Endothelial cell of umbilical vein (primary cell): Measurements from ENCODE around the gene RAB6B. TPM values are rescaled to one million over a fixed set of nuclear protein-coding genes. Genes with fewer than 3 reads are reported as not detected.

ENCODE experiments used
- BruUV-seq: library from RNA; stranded (reverse); fragments of 400-500 nt; replicated peaks from 2 replicates; lab custom pipeline; 2021; lab: Mats Ljungman, UMichigan
- CTCF ChIA-PET: fragments of 300-600, 350-600 bp; sonication (Branson Sonifier 250); formaldehyde crosslinking; loops from one replicate; lab custom pipeline; 2021; ENCODE audit warnings: antibody characterized with exemption, inconsistent platforms; lab: Charles Lee
- POLR2A ChIA-PET: fragments of 300-600, 350-600 bp; sonication (Branson Sonifier 250); formaldehyde crosslinking; loops from one replicate; lab custom pipeline; 2021; ENCODE audit warnings: antibody characterized with exemption, inconsistent platforms; lab: Charles Lee
- DNase-seq: peaks from one replicate; pipeline ENCODE4 v3.0.0-alpha.2; 2011; ENCODE audit warnings: low read depth, low spot score
- FAIRE-seq: peaks from 2 replicates; lab custom pipeline; 2011; peaks lifted over from hg19 to GRCh38; lab: Jason Lieb, UNC
- H2AFZ ChIP-seq: 2 replicates; pipeline ENCODE4 v1.6.0; 2012; ENCODE audit warnings: low read depth, low read length, control low read depth, inconsistent platforms
- H3K27ac ChIP-seq: 2 replicates; pipeline ENCODE4 v1.5.1; 2011; ENCODE audit warnings: low read depth, mild to moderate bottlenecking, control low read depth, low read length, moderate library complexity; ENCODE audit not compliant: insufficient read depth
- H3K27me3 ChIP-seq, 2 experiments: 2 replicates each; pipeline versions ENCODE4 v1.6.0 to v1.6.1; 2011; ENCODE audit warnings: low read length in 2 of 2, mixed read lengths in 1 of 2; ENCODE audit not compliant: control insufficient read depth in 2 of 2, insufficient read depth in 2 of 2
- H3K36me3 ChIP-seq, 2 experiments: 2 replicates in 1 of 2; 3 replicates in 1 of 2; pipeline ENCODE4 v1.5.1; 2011; ENCODE audit warnings: low read length in 2 of 2, mild to moderate bottlenecking in 1 of 2, moderate library complexity in 1 of 2; ENCODE audit not compliant: control insufficient read depth in 2 of 2, insufficient read depth in 2 of 2; ENCODE audit errors: extremely low read depth in 1 of 2
- H3K4me1 ChIP-seq: 3 replicates; pipeline ENCODE4 v1.5.1; 2011; ENCODE audit warnings: mild to moderate bottlenecking, low read length; ENCODE audit not compliant: control insufficient read depth, insufficient read depth; ENCODE audit errors: extremely low read depth
- H3K4me2 ChIP-seq: 2 replicates; pipeline ENCODE4 v1.6.1; 2011; ENCODE audit warnings: low read length, control low read depth, mixed read lengths; ENCODE audit not compliant: insufficient read depth
- H3K4me3 ChIP-seq, 3 experiments: fragments of 200-600 bp in 1 of 3; sonication (generic), shearing (Covaris generic) in 1 of 3; replicated peaks in 1 of 3; 2 replicates each; pipeline ENCODE4 v1.5.1; 2011 to 2016; ENCODE audit warnings: control low read depth in 3 of 3, low read length in 3 of 3, mild to moderate bottlenecking in 2 of 3, inconsistent platforms in 1 of 3, low read depth in 1 of 3, moderate library complexity in 1 of 3; ENCODE audit not compliant: insufficient read depth in 1 of 3
- H3K79me2 ChIP-seq: 2 replicates; pipeline ENCODE4 v1.6.0; 2012; ENCODE audit warnings: low read length, inconsistent platforms; ENCODE audit not compliant: control insufficient read depth, insufficient read depth
- H3K9ac ChIP-seq: replicated peaks from 2 replicates; pipeline ENCODE3; 2011; ENCODE audit warnings: low read length, control low read depth; ENCODE audit not compliant: insufficient read depth; ENCODE audit errors: extremely low read depth
- H3K9me1 ChIP-seq: replicated peaks from 3 replicates; pipeline ENCODE4 v1.6.0; 2011; ENCODE audit warnings: mild to moderate bottlenecking, low read length; ENCODE audit not compliant: control insufficient read depth, insufficient read depth; ENCODE audit errors: extremely low read depth
- H3K9me3 ChIP-seq: replicated peaks from 2 replicates; pipeline ENCODE4 v1.5.1; 2012; ENCODE audit warnings: low read length, inconsistent platforms; ENCODE audit not compliant: control insufficient read depth, insufficient read depth
- H4K20me1 ChIP-seq: replicated peaks from 2 replicates; pipeline ENCODE3; 2011; ENCODE audit warnings: mild to moderate bottlenecking, low read length; ENCODE audit not compliant: control insufficient read depth, insufficient read depth; ENCODE audit errors: extremely low read depth
- CTCF ChIP-seq, 2 donors: IDR thresholded peaks; 1 replicate in 1 of 2; 2 replicates in 1 of 2; pipeline ENCODE4 v1.5.1; 2011; ENCODE audit warnings: low read length in 2 of 2, mild to moderate bottlenecking in 2 of 2, moderate library complexity in 2 of 2, control low read depth in 1 of 2, inconsistent platforms in 1 of 2, low read depth in 1 of 2; ENCODE audit not compliant: insufficient read depth in 1 of 2; ENCODE audit errors: extremely low read depth in 1 of 2
- EZH2 ChIP-seq: IDR thresholded peaks from 2 replicates; pipeline ENCODE4 v1.6.1; 2012; ENCODE audit warnings: borderline replicate concordance, low read depth, mild to moderate bottlenecking, moderate library complexity, low read length, inconsistent platforms; ENCODE audit not compliant: severe bottlenecking
- FOS ChIP-seq: IDR thresholded peaks from 2 replicates; pipeline ENCODE4 v1.6.1; 2011; ENCODE audit warnings: mild to moderate bottlenecking, low read length, moderate library complexity, borderline replicate concordance; ENCODE audit not compliant: insufficient read depth
- GATA2 ChIP-seq: IDR thresholded peaks from 2 replicates; pipeline ENCODE4 v1.7.0; 2011; ENCODE audit warnings: low read depth, mild to moderate bottlenecking, moderate library complexity, mixed read lengths, low read length; ENCODE audit not compliant: insufficient read length, insufficient read depth
- JUN ChIP-seq: IDR thresholded peaks from 2 replicates; pipeline ENCODE4 v1.6.1; 2011; ENCODE audit warnings: borderline replicate concordance, low read depth; ENCODE audit not compliant: insufficient read length, insufficient read depth
- MYC ChIP-seq: IDR thresholded peaks from one replicate; pipeline ENCODE4 v1.6.1; 2011; ENCODE audit warnings: mild to moderate bottlenecking, low read depth, low read length
- POLR2A ChIP-seq: IDR thresholded peaks from 2 replicates; pipeline ENCODE4 v1.6.1; 2012; ENCODE audit warnings: low read depth, mild to moderate bottlenecking, control low read depth, low read length
- POLR2AphosphoS5 ChIP-seq: IDR thresholded peaks from 2 replicates; pipeline ENCODE4 v1.6.1; 2012; ENCODE audit warnings: low read depth, mild to moderate bottlenecking, control low read depth, low read length, moderate library complexity; ENCODE audit not compliant: insufficient read depth
- dilution Hi-C: fragments of 300-500 bp; cut with MboI; formaldehyde crosslinking; loops from one replicate; pipeline ENCODE4 v1.15.0; 2019; ENCODE audit warnings: low sequenced_read_pairs; ENCODE audit not compliant: extremely low pct_ligation_motif_present
- intact Hi-C: fragments of 100-400 bp; cut with micrococcal nuclease; formaldehyde crosslinking; loops from one replicate; pipeline ENCODE4 v1.10.0; 2022
- polyA plus RNA-seq, 4 experiments: library from polyadenylated mRNA; depleted of rRNA in 3 of 4; stranded (reverse) in 3 of 4; unstranded in 1 of 4; fragments of >200 nt; gene quantifications; 2 replicates each; pipeline versions ENCODE4 v1.2.1 to v1.2.3, GENCODE V29; 2011 to 2012; ENCODE audit warnings: missing spikeins in 1 of 4
- total RNA-seq: library from RNA; stranded (reverse); gene quantifications from 2 replicates; pipeline ENCODE4 v1.2.3, GENCODE V29; 2021
- TF ChIP-seq, protein P1 (sequence below): IDR thresholded peaks from 2 replicates; pipeline ENCODE4 v1.6.1; 2011; ENCODE audit not compliant: insufficient read depth, insufficient read length

The RAB6B gene
- total and polyA plus RNA-seq, 2 donors (not counting 3 experiments of a cell fraction or from before 2014, with no cell fraction given) = 1.7 to 6.7 TPM

DNA sequence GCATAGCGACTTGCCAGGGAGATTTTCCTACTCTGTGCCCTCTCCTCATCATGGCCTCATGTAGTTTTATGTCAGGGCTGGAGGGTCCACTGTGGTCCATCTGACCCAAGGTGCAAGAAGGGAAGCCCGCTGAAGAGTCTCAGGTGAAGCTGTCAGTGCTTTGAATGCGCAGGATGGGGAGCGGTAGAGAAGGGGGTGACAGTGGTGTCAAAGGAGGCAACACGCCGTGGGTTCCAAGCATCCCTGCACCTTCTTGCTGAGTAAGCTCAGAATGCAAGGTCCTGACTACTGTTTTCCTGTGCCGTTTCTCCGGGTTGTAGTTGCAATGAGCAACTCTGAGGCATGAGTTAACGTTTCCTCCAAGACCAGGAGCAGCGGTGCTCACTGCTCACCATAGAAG is 44.9 kb upstream of the RAB6B start:
- Histone ChIP-seq H2AFZ (no peak overlapping the region), H3K4me3 (no peak overlapping the region), H3K9me3 (no peaks in the 10 kb centered on the region), H3K9ac (no peak overlapping the region), H3K36me3 (no peaks in the 10 kb centered on the region), H3K27ac (no peak overlapping the region), H3K4me2 (no peak overlapping the region), H3K4me1 (peaks cover 40% of the 10 kb centered on the region), H3K27me3 (no peaks in the 10 kb centered on the region), H3K79me2 (no peaks in the 10 kb centered on the region), H3K9me1 (no peaks in the 10 kb centered on the region), H4K20me1 (no peaks in the 10 kb centered on the region)
- POLR2A ChIA-PET = no interaction called here
- CTCF ChIA-PET = interaction anchor here (1.3 to 8.6 kb wide), 6 partner anchors 10 to 272 kb away, joined by 3 to 82 read pairs (median 5); no protein-coding TSS in a partner anchor
- DNase-seq (no peak), FAIRE-seq (no peak)
- TF ChIP-seq MYC (no peak), POLR2AphosphoS5 (no peak), GATA2 (no peak), FOS (no peak), POLR2A (no peak), EZH2 (no peak), CTCF (IDR thresholded peaks at IDR 0.05; ENCODE audit: extremely low read depth in 1 of 2, insufficient read depth in 1 of 2, low read depth in 1 of 2, low read length in 2 of 2) (no peak), JUN (no peak)
- TF ChIP-seq, protein P1, sequence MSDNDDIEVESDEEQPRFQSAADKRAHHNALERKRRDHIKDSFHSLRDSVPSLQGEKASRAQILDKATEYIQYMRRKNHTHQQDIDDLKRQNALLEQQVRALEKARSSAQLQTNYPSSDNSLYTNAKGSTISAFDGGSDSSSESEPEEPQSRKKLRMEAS = no peak
- dilution Hi-C loops = loop anchor here (25.0 kb wide), 1 partner anchor 272 kb away; no protein-coding TSS in a partner anchor
- intact Hi-C loops = loop anchor here (5.0 to 10.0 kb wide), 2 partner anchors 366 to 422 kb away; partner anchors contain the start of gene CDV3
- no TSS peak for BruUV-seq
